Loucy (cell line): ENCODE results near the gene CTNNBL1.

Source experiments
- H2AFZ ChIP-seq: fragments of 200-600 bp; sonication (generic); 2 replicates; pipeline ENCODE4 v1.6.0; 2016; ENCODE audit warnings: antibody characterized with exemption, mild to moderate bottlenecking, low read length, moderate library complexity
- H3F3A ChIP-seq: fragments of 200-600 bp; 2 replicates; pipeline ENCODE4 v1.6.0; 2016; ENCODE audit warnings: antibody characterized with exemption, low read depth, mild to moderate bottlenecking
- H3K27me3 ChIP-seq: fragments of 200-600 bp; sonication (generic); 2 replicates; pipeline ENCODE4 v1.6.1; 2014; ENCODE audit warnings: low read length, mild to moderate bottlenecking; ENCODE audit not compliant: insufficient read depth, poor library complexity, severe bottlenecking
- H3K36me3 ChIP-seq: fragments of 200-600 bp; sonication (generic); 2 replicates; pipeline ENCODE4 v1.6.1; 2016; ENCODE audit warnings: low read length; ENCODE audit not compliant: insufficient read depth
- H3K4me1 ChIP-seq: fragments of 200-600 bp; sonication (generic); 2 replicates; pipeline ENCODE4 v1.5.1; 2014; ENCODE audit warnings: low read length, mild to moderate bottlenecking; ENCODE audit not compliant: insufficient read depth, poor library complexity, severe bottlenecking
- H3K4me2 ChIP-seq: fragments of 200-600 bp; sonication (generic); 2 replicates; pipeline ENCODE4 v1.6.0; 2014; ENCODE audit warnings: antibody characterized with exemption, low read length, low read depth, mild to moderate bottlenecking; ENCODE audit not compliant: poor library complexity, severe bottlenecking
- H3K4me3 ChIP-seq: fragments of 200-600 bp; sonication (generic); 2 replicates; pipeline ENCODE4 v1.5.1; 2014; ENCODE audit warnings: low read length, mild to moderate bottlenecking, mixed read lengths; ENCODE audit not compliant: poor library complexity, severe bottlenecking
- H3K79me2 ChIP-seq: fragments of 200-600 bp; sonication (generic); 2 replicates; pipeline ENCODE4 v1.6.1; 2014; ENCODE audit warnings: low read length; ENCODE audit not compliant: insufficient read depth
- H3K9ac ChIP-seq: fragments of 200-600 bp; sonication (generic); 2 replicates; pipeline ENCODE4 v1.6.0; 2014; ENCODE audit warnings: mild to moderate bottlenecking, low read depth, low read length, moderate library complexity; ENCODE audit not compliant: poor library complexity, severe bottlenecking
- H3K9me2 ChIP-seq: fragments of 200-600 bp; sonication (generic); replicated peaks from 2 replicates; pipeline ENCODE4 v1.6.1; 2016; ENCODE audit warnings: low read depth, low read length, mixed read lengths
- H3K9me3 ChIP-seq: fragments of 200-600 bp; sonication (generic); 2 replicates; pipeline ENCODE4 v1.6.1; 2014; ENCODE audit warnings: mild to moderate bottlenecking, antibody characterized with exemption, low read length, low read depth; ENCODE audit not compliant: insufficient read depth
- H4K20me1 ChIP-seq: fragments of 200-600 bp; sonication (generic); 2 replicates; pipeline ENCODE4 v1.6.0; 2014; ENCODE audit warnings: antibody characterized with exemption, low read length, mild to moderate bottlenecking; ENCODE audit not compliant: insufficient read depth, poor library complexity, severe bottlenecking
- EZH2phosphoT487 ChIP-seq: fragments of 200-600 bp; IDR thresholded peaks from 2 replicates; pipeline ENCODE4 v1.6.1; 2018; ENCODE audit warnings: antibody characterized with exemption, mild to moderate bottlenecking, moderate library complexity, borderline replicate concordance
- TF ChIP-seq, protein P1 (sequence below): fragments of 200-600 bp; sonication (generic); conservative IDR thresholded peaks from 2 replicates; pipeline ENCODE4 v1.5.1; 2014; ENCODE audit warnings: mild to moderate bottlenecking, antibody characterized with exemption, low read length

Gene CTNNBL1

DNA sequence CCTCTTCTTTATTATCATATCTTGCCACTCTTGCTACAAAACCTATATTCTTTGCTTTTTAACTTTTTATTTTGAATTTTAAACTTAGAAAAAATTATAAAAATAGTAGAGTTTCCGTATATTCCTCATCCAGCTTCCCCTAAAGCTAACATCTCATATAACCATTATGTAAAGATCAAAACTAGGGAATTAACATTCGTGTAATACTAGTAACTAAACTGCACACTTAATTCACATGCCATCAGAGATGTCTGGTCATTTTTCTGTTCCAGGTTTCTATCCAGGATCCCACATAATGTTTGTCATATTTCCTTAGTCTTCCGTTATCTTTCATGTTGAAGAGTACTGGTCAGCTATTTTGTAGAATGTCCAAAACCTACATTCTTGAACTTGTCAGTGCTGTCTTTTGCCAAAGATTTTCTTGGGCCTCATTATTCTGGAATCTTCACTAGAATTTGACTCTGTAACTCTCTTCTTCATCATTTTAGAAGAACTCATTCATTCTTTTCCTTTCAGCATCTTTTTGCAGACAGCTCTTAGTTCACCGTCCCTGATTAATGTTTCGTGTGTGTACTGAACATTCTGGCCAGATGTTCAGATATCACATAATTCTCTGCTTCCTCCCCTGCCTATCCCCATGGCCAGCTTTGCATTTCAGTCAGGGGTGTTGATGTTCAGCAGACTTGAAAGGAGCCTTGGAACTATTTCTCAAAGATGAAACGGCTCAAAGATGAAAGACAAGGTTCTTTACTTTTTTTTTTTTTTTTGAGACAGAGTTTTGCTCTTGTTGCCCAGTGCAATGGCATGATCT, 9.4 kb downstream of the CTNNBL1 start:
- no peak for TF ChIP-seq EZH2phosphoT487
- TF ChIP-seq, protein P1, sequence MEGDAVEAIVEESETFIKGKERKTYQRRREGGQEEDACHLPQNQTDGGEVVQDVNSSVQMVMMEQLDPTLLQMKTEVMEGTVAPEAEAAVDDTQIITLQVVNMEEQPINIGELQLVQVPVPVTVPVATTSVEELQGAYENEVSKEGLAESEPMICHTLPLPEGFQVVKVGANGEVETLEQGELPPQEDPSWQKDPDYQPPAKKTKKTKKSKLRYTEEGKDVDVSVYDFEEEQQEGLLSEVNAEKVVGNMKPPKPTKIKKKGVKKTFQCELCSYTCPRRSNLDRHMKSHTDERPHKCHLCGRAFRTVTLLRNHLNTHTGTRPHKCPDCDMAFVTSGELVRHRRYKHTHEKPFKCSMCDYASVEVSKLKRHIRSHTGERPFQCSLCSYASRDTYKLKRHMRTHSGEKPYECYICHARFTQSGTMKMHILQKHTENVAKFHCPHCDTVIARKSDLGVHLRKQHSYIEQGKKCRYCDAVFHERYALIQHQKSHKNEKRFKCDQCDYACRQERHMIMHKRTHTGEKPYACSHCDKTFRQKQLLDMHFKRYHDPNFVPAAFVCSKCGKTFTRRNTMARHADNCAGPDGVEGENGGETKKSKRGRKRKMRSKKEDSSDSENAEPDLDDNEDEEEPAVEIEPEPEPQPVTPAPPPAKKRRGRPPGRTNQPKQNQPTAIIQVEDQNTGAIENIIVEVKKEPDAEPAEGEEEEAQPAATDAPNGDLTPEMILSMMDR, result no peak
- no peak overlapping the region for H2AFZ ChIP-seq
- H3K4me3 ChIP-seq, result no peak overlapping the region
- H3K4me2 ChIP-seq, result peak overlapping the region; percentile 6
- no peaks in the 10 kb centered on the region for H3K9me2 ChIP-seq
- H3F3A ChIP-seq, result no peaks in the 10 kb centered on the region
- peaks cover 8% of the 10 kb centered on the region for H4K20me1 ChIP-seq
- H3K36me3 ChIP-seq, result no peaks in the 10 kb centered on the region
- H3K27me3 ChIP-seq, result no peaks in the 10 kb centered on the region
- H3K4me1 ChIP-seq, result peaks cover 27% of the 10 kb centered on the region
- H3K9ac ChIP-seq, result no peak overlapping the region
- H3K79me2 ChIP-seq, result peaks cover 89% of the 10 kb centered on the region
- no peaks in the 10 kb centered on the region for H3K9me3 ChIP-seq

DNA sequence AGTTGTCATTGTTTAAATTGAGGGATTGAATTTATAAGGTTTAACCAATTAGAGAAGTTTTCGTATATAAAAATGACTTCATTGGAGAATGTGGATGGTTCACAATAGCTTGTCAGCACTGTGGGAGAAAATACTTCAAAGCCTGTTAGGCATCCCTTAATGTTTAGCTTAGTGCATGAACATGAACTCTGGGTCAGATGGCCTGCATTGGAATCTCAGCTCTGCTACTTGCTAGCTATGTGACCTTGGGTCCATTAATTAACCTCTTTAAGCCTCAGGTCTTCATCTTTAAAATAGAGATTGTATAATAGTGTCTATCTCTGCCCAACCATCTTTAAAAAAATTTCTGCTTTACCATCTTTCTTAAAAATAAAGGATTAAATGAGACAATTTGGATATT, 11.1 kb downstream of the CTNNBL1 start:
- no peaks in the 10 kb centered on the region for H3K27me3 ChIP-seq
- no peak overlapping the region for H3K4me3 ChIP-seq
- H3K36me3 ChIP-seq, result peaks cover 6% of the 10 kb centered on the region; the same call in 1 of the 2 replicates
- H3K4me2 ChIP-seq, result no peak overlapping the region
- peaks cover 5% of the 10 kb centered on the region for H4K20me1 ChIP-seq
- H3F3A ChIP-seq, result no peaks in the 10 kb centered on the region
- no peaks in the 10 kb centered on the region for H3K9me2 ChIP-seq
- H3K4me1 ChIP-seq, result peaks cover 15% of the 10 kb centered on the region
- TF ChIP-seq EZH2phosphoT487, result no peak
- TF ChIP-seq, protein P1, result no peak
- no peaks in the 10 kb centered on the region for H3K9me3 ChIP-seq
- no peak overlapping the region for H2AFZ ChIP-seq
- H3K79me2 ChIP-seq, result peaks cover 87% of the 10 kb centered on the region
- H3K9ac ChIP-seq, result no peak overlapping the region

DNA sequence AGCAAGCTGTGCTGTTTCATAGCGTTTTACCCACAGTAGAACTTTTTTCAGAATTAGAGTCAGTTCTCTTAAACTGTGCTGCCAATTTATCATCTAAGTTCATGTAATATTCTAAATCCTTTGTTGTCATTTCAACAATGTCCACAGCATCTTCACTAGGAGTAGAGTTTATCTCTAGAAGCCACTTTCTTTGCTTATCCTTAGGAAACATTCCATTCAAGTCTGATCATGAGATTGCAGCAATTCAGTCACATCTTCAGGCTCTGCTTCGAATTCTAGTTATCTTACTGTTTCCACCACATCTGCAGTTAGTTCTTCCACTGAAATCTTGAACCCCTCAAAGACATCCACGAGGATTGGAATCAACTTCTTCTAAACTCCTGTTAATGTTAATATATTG, 12.5 kb downstream of the CTNNBL1 start:
- H3K79me2 ChIP-seq, result peaks cover 96% of the 10 kb centered on the region
- H3F3A ChIP-seq, result no peaks in the 10 kb centered on the region

More for the DNA sequence above, 12.5 kb downstream of the CTNNBL1 start:
- Histone ChIP-seq H3K9me2 (no peaks in the 10 kb centered on the region), H3K9ac (no peak overlapping the region), H3K4me1 (peaks cover 5% of the 10 kb centered on the region), H3K27me3 (no peaks in the 10 kb centered on the region), H2AFZ (no peak overlapping the region), H3K4me2 (no peak overlapping the region), H3K9me3 (no peaks in the 10 kb centered on the region), H3K36me3 (peaks cover 9% of the 10 kb centered on the region; the same call in 1 of the 2 replicates), H4K20me1 (peaks cover 1% of the 10 kb centered on the region), H3K4me3 (no peak overlapping the region)
- TF ChIP-seq EZH2phosphoT487, result no peak
- TF ChIP-seq, protein P1, result no peak
